SK-N-SH treated with all-trans-retinoic acid at 6 μM for 48 hours (cell line): ENCODE data around the gene MAGI3.

Experiments used
- ATAC-seq: fragments of 200-7000 bp; cut with Tn5 transposase; 3 replicates; pipeline ENCODE4 v1.9.1; 2020; ENCODE audit warnings: mild to moderate bottlenecking, moderate library complexity
- ARNTL ChIP-seq: fragments of 450-650 bp; formaldehyde crosslinking; IDR thresholded peaks from 2 replicates; pipeline ENCODE4 v1.5.0; 2020; ENCODE audit warnings: low read depth, mild to moderate bottlenecking, moderate library complexity, borderline replicate concordance
- BACH2 ChIP-seq: fragments of 250-450 bp; sonication (Bioruptor Pico); IDR thresholded peaks from 2 replicates; pipeline ENCODE4 v1.9.0; 2021; ENCODE audit warnings: mild to moderate bottlenecking, borderline replicate concordance
- CSDC2 ChIP-seq: fragments of 250-450 bp; sonication (Bioruptor Pico); IDR thresholded peaks from 2 replicates; pipeline ENCODE4 v1.5.0; 2020; ENCODE audit warnings: mild to moderate bottlenecking, moderate library complexity
- CSRNP3 ChIP-seq: fragments of 250-450 bp; sonication (Bioruptor Pico); IDR thresholded peaks from 2 replicates; pipeline ENCODE4 v1.5.1; 2021; ENCODE audit warnings: mild to moderate bottlenecking, moderate library complexity
- ESRRG ChIP-seq: fragments of 250-450 bp; sonication (Bioruptor Pico); IDR thresholded peaks from 2 replicates; pipeline ENCODE4 v1.6.1; 2021; ENCODE audit warnings: mild to moderate bottlenecking
- GLIS3 ChIP-seq: fragments of 250-450 bp; sonication (Bioruptor Pico); IDR thresholded peaks from 2 replicates; pipeline ENCODE4 v1.5.0; 2020; ENCODE audit warnings: mild to moderate bottlenecking, moderate library complexity
- ISL1 ChIP-seq: fragments of 250-450 bp; sonication (Bioruptor Pico); IDR thresholded peaks from 2 replicates; pipeline ENCODE4 v2.1.2; 2022; ENCODE audit warnings: mild to moderate bottlenecking, moderate library complexity
- OSR1 ChIP-seq: fragments of 250-450 bp; sonication (Bioruptor Pico); IDR thresholded peaks from 2 replicates; pipeline ENCODE4 v1.8.0; 2022; ENCODE audit warnings: moderate library complexity, mild to moderate bottlenecking, inconsistent platforms
- PATZ1 ChIP-seq: fragments of 250-450 bp; sonication (Bioruptor Pico); IDR thresholded peaks from 2 replicates; pipeline ENCODE4 v1.8.0; 2020; ENCODE audit warnings: mild to moderate bottlenecking, moderate library complexity, borderline replicate concordance
- PPARA ChIP-seq: fragments of 250-450 bp; sonication (Bioruptor Pico); IDR thresholded peaks from 2 replicates; pipeline ENCODE4 v1.5.0; 2020; ENCODE audit warnings: mild to moderate bottlenecking, borderline replicate concordance
- RARB ChIP-seq: fragments of 250-450 bp; sonication (Bioruptor Pico); IDR thresholded peaks from 2 replicates; pipeline ENCODE4 v1.8.0; 2021; ENCODE audit warnings: mild to moderate bottlenecking, moderate library complexity
- SNAI2 ChIP-seq: fragments of 250-450 bp; sonication (Bioruptor Pico); IDR thresholded peaks from 2 replicates; pipeline ENCODE4 v1.5.0; 2020; ENCODE audit warnings: mild to moderate bottlenecking, moderate library complexity
- TCF4 ChIP-seq: fragments of 250-450 bp; sonication (Bioruptor Pico); IDR thresholded peaks from 2 replicates; pipeline ENCODE4 v1.8.0; 2021; ENCODE audit warnings: mild to moderate bottlenecking, moderate library complexity, borderline replicate concordance
- TOX ChIP-seq: fragments of 250-450 bp; sonication (Bioruptor Pico); IDR thresholded peaks from 2 replicates; pipeline ENCODE4 v1.8.0; 2021; ENCODE audit warnings: mild to moderate bottlenecking, moderate library complexity, borderline replicate concordance
- TSHZ2 ChIP-seq: fragments of 250-450 bp; sonication (Bioruptor Pico); IDR thresholded peaks from 2 replicates; pipeline ENCODE4 v1.5.0; 2020; ENCODE audit warnings: mild to moderate bottlenecking, moderate library complexity
- ZFP3 ChIP-seq: fragments of 250-450 bp; sonication (Bioruptor Pico); IDR thresholded peaks from 2 replicates; pipeline ENCODE4 v1.5.0; 2020; ENCODE audit warnings: mild to moderate bottlenecking, moderate library complexity
- ZFP30 ChIP-seq: fragments of 450-650 bp; formaldehyde crosslinking; IDR thresholded peaks from 2 replicates; pipeline ENCODE4 v1.5.0; 2022; ENCODE audit warnings: mild to moderate bottlenecking, moderate library complexity
- ZNF565 ChIP-seq: fragments of 450-650 bp; formaldehyde crosslinking; conservative IDR thresholded peaks from 2 replicates; pipeline ENCODE4 v1.5.0; 2020; ENCODE audit warnings: low read depth, mild to moderate bottlenecking, moderate library complexity
- ZNF70 ChIP-seq: fragments of 450-650 bp; formaldehyde crosslinking; IDR thresholded peaks from 2 replicates; pipeline ENCODE4 v1.5.0; 2020; ENCODE audit warnings: mild to moderate bottlenecking, moderate library complexity
- ZNF8 ChIP-seq: fragments of 450-650 bp; formaldehyde crosslinking; IDR thresholded peaks from 2 replicates; pipeline ENCODE4 v1.5.0; 2020; ENCODE audit warnings: mild to moderate bottlenecking, moderate library complexity
- TF ChIP-seq, protein P1 (sequence below): fragments of 250-450 bp; sonication (Bioruptor Pico); IDR thresholded peaks from 2 replicates; pipeline ENCODE4 v1.5.1; 2020; ENCODE audit warnings: low read depth, mild to moderate bottlenecking, moderate library complexity
- TF ChIP-seq, protein P2 (sequence below): fragments of 250-450 bp; sonication (Bioruptor Pico); IDR thresholded peaks from 2 replicates; pipeline ENCODE4 v1.8.0; 2021; ENCODE audit warnings: low read depth, mild to moderate bottlenecking, moderate library complexity, borderline replicate concordance

Gene MAGI3

DNA sequence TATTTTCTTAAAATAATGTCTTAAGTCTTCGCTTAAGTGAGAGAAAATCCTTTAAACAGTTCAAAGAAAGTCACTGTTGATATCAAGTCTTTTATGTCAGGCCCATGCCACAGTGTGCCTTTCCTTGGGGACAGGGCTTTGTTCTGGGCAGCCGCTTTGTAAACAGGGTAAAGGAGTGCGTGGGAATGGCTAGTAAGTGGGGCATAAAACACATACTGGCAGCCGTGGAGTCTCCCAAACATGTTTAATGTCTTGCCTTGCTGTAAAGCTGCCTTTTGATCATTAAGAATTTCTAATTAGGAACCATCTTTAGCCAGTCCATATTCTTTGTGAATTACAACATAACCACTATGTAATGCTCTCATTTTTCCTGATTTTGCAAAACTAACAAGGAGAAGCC lies 269.2 kb downstream of the MAGI3 start (continued):
- TF ChIP-seq PATZ1 (CRISPR knock-in tag) (no peak), RARB (no peak), ZNF70 (CRISPR knock-in tag) (no peak), ZNF8 (no peak), OSR1 (no peak)

GRCh38 chr1:113660088-113660487 lies 269.8 kb downstream of the MAGI3 start:
- no peak for ATAC-seq
- TF ChIP-seq PPARA, result no peak
- TF ChIP-seq, protein P1, sequence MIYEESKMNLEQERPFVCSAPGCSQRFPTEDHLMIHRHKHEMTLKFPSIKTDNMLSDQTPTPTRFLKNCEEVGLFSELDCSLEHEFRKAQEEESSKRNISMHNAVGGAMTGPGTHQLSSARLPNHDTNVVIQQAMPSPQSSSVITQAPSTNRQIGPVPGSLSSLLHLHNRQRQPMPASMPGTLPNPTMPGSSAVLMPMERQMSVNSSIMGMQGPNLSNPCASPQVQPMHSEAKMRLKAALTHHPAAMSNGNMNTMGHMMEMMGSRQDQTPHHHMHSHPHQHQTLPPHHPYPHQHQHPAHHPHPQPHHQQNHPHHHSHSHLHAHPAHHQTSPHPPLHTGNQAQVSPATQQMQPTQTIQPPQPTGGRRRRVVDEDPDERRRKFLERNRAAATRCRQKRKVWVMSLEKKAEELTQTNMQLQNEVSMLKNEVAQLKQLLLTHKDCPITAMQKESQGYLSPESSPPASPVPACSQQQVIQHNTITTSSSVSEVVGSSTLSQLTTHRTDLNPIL, result no peak
- TF ChIP-seq TSHZ2 (CRISPR knock-in tag), result no peak
- no peak for TF ChIP-seq ZNF8
- TF ChIP-seq OSR1, result no peak
- TF ChIP-seq ZFP3 (CRISPR knock-in tag), result no peak
- no peak for TF ChIP-seq TCF4 (CRISPR knock-in tag)
- no peak for TF ChIP-seq CSDC2
- TF ChIP-seq, protein P2, sequence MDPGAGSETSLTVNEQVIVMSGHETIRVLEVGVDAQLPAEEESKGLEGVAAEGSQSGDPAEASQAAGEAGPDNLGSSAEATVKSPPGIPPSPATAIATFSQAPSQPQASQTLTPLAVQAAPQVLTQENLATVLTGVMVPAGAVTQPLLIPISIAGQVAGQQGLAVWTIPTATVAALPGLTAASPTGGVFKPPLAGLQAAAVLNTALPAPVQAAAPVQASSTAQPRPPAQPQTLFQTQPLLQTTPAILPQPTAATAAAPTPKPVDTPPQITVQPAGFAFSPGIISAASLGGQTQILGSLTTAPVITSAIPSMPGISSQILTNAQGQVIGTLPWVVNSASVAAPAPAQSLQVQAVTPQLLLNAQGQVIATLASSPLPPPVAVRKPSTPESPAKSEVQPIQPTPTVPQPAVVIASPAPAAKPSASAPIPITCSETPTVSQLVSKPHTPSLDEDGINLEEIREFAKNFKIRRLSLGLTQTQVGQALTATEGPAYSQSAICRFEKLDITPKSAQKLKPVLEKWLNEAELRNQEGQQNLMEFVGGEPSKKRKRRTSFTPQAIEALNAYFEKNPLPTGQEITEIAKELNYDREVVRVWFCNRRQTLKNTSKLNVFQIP, result no peak
- no peak for TF ChIP-seq ESRRG (CRISPR knock-in tag)
- no peak for TF ChIP-seq GLIS3 (CRISPR knock-in tag)
- TF ChIP-seq PATZ1 (CRISPR knock-in tag), result no peak
- no peak for TF ChIP-seq ZNF565 (CRISPR knock-in tag)
- no peak for TF ChIP-seq ZFP30 (CRISPR knock-in tag)
- no peak for TF ChIP-seq SNAI2 (CRISPR knock-in tag)
- no peak for TF ChIP-seq BACH2 (CRISPR knock-in tag)
- no peak for TF ChIP-seq ARNTL
- no peak for TF ChIP-seq ISL1 (CRISPR knock-in tag)
- no peak for TF ChIP-seq ZNF70 (CRISPR knock-in tag)

- TF ChIP-seq CSRNP3 (CRISPR knock-in tag) (no peak), ZFP3 (CRISPR knock-in tag) (no peak), TOX (0 out of 2 replicates have a peak, but pooled peaks have one; percentile 34), ESRRG (CRISPR knock-in tag) (no peak), PPARA (no peak), ZFP30 (CRISPR knock-in tag) (no peak), PATZ1 (CRISPR knock-in tag) (no peak)
- peak; percentile 85 for ATAC-seq
These were observed 271.8 kb downstream of the MAGI3 start for GRCh38 chr1:113662101-113662500.
